Activated gamma-delta T cell (primary cell): Measurements from ENCODE around the gene IFT88.

Source experiments
- DNase-seq: peaks from one replicate; lab custom pipeline; 2025; lab: John Stamatoyannopoulos, UW

The IFT88 gene

DNA sequence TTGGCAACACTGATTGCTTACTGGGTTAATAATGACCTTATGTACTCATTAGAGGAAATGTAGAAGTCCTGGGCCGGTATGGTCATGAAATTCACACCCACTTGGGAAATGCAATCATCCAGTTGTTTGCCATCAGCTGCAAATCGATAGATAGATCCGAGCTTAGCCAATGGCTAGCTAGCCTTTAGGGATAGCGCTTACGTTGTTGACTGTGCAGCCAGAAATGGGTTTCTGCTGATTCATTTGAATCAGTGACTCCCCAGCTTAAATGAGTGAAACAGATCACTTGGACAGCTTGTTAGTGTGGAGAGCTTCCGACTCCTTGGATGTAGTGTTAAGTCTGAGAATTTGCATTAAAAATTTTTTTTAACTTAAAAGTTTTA lies 148.4 kb downstream of the IFT88 start:
- DNase-seq, result no peak

GRCh38 chr13:20716951-20717350 lies 150.0 kb downstream of the IFT88 start:
- no peak for DNase-seq

- no peak for DNase-seq
Measured at GRCh38 chr13:20717581-20718542, 150.9 kb downstream of the IFT88 start.

- no peak for DNase-seq
Measured at GRCh38 chr13:20718958-20719566, 152.1 kb downstream of the IFT88 start.

DNA sequence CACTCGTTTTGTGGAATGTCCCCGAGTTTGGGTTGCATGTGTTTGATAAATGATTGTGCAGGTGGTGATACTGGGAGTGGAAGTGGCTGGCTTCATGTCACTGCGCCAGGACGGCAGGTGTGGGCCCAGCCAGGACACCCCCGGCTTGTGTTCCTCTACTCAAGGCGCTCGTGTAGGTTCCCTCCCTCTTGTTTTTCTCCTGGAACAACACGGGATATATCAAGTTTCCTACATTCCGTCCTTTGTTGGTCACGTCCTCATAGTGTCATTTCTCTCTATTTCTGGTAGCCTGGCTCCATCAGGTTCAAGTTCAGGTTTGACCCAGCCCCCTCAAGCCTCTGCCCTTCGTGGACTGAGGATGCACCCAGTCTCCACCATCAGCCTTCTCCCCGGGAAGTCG lies 152.8 kb downstream of the IFT88 start:
- no peak for DNase-seq

DNA sequence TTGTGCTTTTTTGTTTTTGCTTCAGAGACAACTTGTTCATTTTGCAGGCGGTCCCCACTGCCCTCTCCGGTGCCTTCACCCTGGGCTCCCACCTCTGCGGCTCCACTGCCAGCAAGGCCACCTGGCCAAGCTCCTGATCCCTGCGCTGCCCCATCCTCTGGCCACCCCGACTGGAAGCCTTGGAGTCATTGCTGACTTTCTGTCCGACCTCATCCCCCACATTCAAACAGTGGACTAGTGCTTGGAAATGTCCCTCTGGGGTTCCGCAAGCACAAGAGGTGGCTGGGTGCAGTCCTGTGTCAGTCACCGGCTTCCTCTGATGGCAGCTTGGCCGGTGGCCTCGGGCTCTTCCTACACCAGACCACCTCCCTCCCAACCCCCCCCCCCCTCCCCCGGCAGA lies 153.5 kb downstream of the IFT88 start:
- no peak for DNase-seq

DNA sequence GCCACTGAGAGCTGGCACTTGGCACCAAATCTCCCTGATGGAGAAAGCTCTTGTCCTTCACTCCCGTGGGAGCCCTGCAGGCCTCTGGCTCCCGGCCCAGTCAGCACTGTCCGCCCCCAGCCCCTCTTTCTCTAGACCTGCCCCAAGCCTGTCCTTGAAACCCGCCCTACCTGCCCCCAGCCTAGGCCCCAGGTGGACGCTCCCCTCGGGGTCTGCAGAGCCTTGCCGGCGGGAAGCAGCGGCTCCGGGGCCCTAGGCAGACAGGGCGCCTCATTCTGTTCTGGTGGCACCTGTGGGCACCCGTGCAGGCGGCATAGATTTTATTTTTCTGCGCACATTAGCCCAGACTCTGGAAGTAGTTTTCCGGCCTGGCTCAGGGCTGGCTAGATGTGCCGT lies 154.1 kb downstream of the IFT88 start:
- DNase-seq, result no peak

- DNase-seq, result peak; percentile 11
Measured at GRCh38 chr13:20721454-20722357, 154.7 kb downstream of the IFT88 start.

DNA sequence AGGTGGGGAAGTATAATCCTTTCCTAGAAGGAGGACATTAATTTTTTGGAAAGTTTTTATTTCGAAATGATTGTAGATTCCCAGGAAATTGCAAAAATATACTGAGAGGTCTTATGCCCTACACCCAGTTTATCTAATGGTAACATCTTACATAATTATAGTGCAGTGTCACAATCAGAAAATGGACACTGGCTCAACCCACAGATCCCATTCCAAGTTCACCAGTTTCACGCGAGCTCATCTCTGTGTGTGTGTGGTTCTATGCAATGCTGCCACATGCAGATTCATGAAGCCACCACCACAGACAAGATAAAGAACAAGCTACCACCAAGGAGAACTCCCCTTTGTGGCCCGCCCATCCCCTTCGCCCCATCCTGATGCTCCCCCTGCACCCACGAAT lies 160.9 kb downstream of the IFT88 start:
- no peak for DNase-seq

- DNase-seq, result no peak
Measured at GRCh38 chr13:20728579-20729311, 161.8 kb downstream of the IFT88 start.

DNA sequence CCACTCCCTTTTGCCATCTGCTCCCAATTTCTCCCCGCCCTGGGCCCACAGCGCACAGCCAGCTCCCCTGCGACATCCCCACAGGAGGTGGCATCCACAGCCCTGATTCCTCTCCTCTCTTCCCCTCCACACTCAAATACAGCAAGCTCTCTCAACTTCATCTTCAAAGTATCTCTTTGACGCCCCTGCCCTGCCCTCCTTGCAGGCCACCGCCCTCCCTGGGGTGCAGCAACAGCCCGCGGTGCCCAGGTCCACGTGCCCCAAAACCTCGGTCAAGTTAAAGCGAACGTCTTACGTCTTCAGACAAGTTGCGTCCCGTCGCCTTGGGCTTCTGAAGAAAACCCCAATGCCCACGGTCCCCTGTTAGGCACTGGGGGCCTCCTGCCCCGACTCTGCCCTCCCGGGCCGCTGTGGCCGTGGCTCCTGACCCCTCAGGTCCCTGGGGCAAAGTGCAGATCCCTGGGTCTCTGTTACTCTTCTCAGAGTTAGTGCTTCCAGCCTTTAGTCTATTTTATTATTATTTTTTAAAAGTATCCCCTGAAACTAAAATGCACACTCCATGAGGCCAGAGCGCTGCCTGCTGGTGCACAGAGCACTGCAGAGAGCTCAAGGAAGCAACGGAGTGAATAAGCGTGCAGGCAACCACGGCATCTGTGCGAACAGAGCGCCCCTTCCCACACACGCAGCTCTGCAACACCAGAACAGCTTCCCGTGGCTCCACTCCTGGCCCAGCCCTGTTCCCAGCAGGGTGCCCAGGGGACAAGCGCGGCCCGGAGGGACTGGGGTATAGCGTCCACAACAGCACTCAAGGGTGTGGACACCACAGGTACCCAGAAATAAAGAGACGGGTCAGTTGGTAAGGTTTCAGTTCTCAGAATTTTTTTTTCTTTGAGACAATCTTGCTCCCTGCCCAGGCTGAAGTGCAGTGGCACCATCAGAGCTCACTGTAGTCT lies 163.0 kb downstream of the IFT88 start:
- DNase-seq, result no peak

GRCh38 chr13:20738616-20739015 lies 171.7 kb downstream of the IFT88 start:
- no peak for DNase-seq

- DNase-seq, result no peak
Measured at GRCh38 chr13:20740021-20740420, 173.1 kb downstream of the IFT88 start.
